IMR-90 (cell line): ENCODE data around the gene PDZRN3. TPM values are rescaled to one million over a fixed set of nuclear protein-coding genes. Genes with fewer than 3 reads are reported as not detected.

Experiments used
- ATAC-seq: fragments of 200-7000 bp; cut with Tn5 transposase; 2 replicates; pipeline ENCODE4 v1.9.1; 2020; ENCODE audit warnings: low read depth, mild to moderate bottlenecking, moderate library complexity
- BruUV-seq: library from RNA; stranded (reverse); fragments of 400-500 nt; replicated peaks from 2 replicates; lab custom pipeline; 2021; lab: Mats Ljungman, UMichigan
- CTCF ChIA-PET: fragments of 300-600 bp; formaldehyde crosslinking; extraction: SDS; loops from one replicate; lab custom pipeline; 2021; ENCODE audit warnings: antibody characterized with exemption; lab: Yijun Ruan, JAX
- POLR2A ChIA-PET: fragments of 300-600 bp; sonication (Branson Sonifier 250); formaldehyde crosslinking; loops from one replicate; lab custom pipeline; 2022; ENCODE audit warnings: antibody characterized with exemption; ENCODE audit not compliant: unreplicated experiment; lab: Charles Lee
- DNase-seq: peaks from one replicate; pipeline ENCODE4 v3.0.0; 2013
- H2AFZ ChIP-seq: replicated peaks from 2 replicates; pipeline ENCODE3; 2013; ENCODE audit warnings: low read length, mild to moderate bottlenecking; ENCODE audit not compliant: poor library complexity
- H2AK5ac ChIP-seq: 2 replicates; pipeline ENCODE4 v1.6.1; 2013; ENCODE audit warnings: low read depth, low read length, inconsistent platforms
- H2AK9ac ChIP-seq: replicated peaks from 2 replicates; pipeline ENCODE3; 2013; ENCODE audit warnings: mild to moderate bottlenecking, low read depth, low read length, moderate library complexity; ENCODE audit not compliant: poor library complexity
- H2BK120ac ChIP-seq: 2 replicates; pipeline ENCODE4 v1.6.1; 2013; ENCODE audit warnings: low read depth, low read length, inconsistent platforms
- H2BK15ac ChIP-seq: 3 replicates; pipeline ENCODE4 v1.6.1; 2013; ENCODE audit warnings: low read depth, low read length, inconsistent platforms
- H2BK20ac ChIP-seq: 2 replicates; pipeline ENCODE4 v1.6.1; 2013; ENCODE audit warnings: low read depth, mild to moderate bottlenecking, inconsistent platforms, low read length, moderate library complexity
- H2BK5ac ChIP-seq: 2 replicates; pipeline ENCODE4 v1.6.1; 2013; ENCODE audit warnings: mild to moderate bottlenecking, low read depth, low read length, inconsistent platforms; ENCODE audit not compliant: poor library complexity, severe bottlenecking
- H3K14ac ChIP-seq: replicated peaks from 2 replicates; pipeline ENCODE4 v1.6.1; 2013; ENCODE audit warnings: low read depth, low read length, inconsistent platforms
- H3K18ac ChIP-seq: 2 replicates; pipeline ENCODE4 v1.6.1; 2013; ENCODE audit warnings: low read depth, low read length, control low read depth
- H3K23ac ChIP-seq: 2 replicates; pipeline ENCODE4 v1.6.1; 2013; ENCODE audit warnings: low read depth, low read length, inconsistent platforms
- H3K27ac ChIP-seq: 2 replicates; pipeline ENCODE4 v1.5.1; 2013; ENCODE audit warnings: mild to moderate bottlenecking, control low read depth, low read length; ENCODE audit not compliant: insufficient read depth
- H3K27me3 ChIP-seq: 2 replicates; pipeline ENCODE4 v1.6.1; 2013; ENCODE audit warnings: low read length; ENCODE audit not compliant: control insufficient read depth, insufficient read depth
- H3K36me3 ChIP-seq: 2 replicates; pipeline ENCODE4 v1.6.1; 2013; ENCODE audit warnings: low read length, mixed read lengths; ENCODE audit not compliant: control insufficient read depth, insufficient read depth
- H3K4ac ChIP-seq: 2 replicates; pipeline ENCODE4 v1.6.1; 2013; ENCODE audit warnings: low read depth, low read length, inconsistent platforms
- H3K4me1 ChIP-seq: 2 replicates; pipeline ENCODE4 v1.6.1; 2013; ENCODE audit warnings: low read length, mixed read lengths; ENCODE audit not compliant: control insufficient read depth, insufficient read depth
- H3K4me2 ChIP-seq: 2 replicates; pipeline ENCODE4 v1.6.1; 2013; ENCODE audit warnings: low read depth, mild to moderate bottlenecking, control low read depth, low read length, moderate library complexity
- H3K4me3 ChIP-seq: 2 replicates; pipeline ENCODE4 v1.5.1; 2013; ENCODE audit warnings: low read depth, mild to moderate bottlenecking, control low read depth, low read length, moderate library complexity; ENCODE audit not compliant: insufficient read depth
- H3K56ac ChIP-seq: 2 replicates; pipeline ENCODE4 v1.6.1; 2013; ENCODE audit warnings: low read length, inconsistent platforms; ENCODE audit not compliant: insufficient read depth; ENCODE audit errors: extremely low read depth
- H3K79me1 ChIP-seq, 2 experiments: 2 replicates each; pipeline ENCODE4 v1.6.1; 2013; ENCODE audit warnings: low read length in 2 of 2, inconsistent platforms in 1 of 2, low read depth in 1 of 2
- H3K9ac ChIP-seq: 2 replicates; pipeline ENCODE4 v1.6.1; 2013; ENCODE audit warnings: low read depth, low read length, control low read depth
- H3K9me1 ChIP-seq: 2 replicates; pipeline ENCODE4 v1.6.1; 2013; ENCODE audit warnings: low read length, inconsistent platforms; ENCODE audit not compliant: insufficient read depth
- H3K9me3 ChIP-seq: 2 replicates; pipeline ENCODE4 v1.6.1; 2013; ENCODE audit warnings: low read length; ENCODE audit not compliant: control insufficient read depth, insufficient read depth
- H4K20me1 ChIP-seq: 2 replicates; pipeline ENCODE4 v1.6.1; 2013; ENCODE audit warnings: low read length, inconsistent platforms; ENCODE audit not compliant: insufficient read depth
- H4K5ac ChIP-seq: 2 replicates; pipeline ENCODE4 v1.6.1; 2013; ENCODE audit warnings: mild to moderate bottlenecking, low read depth, low read length, control low read depth
- H4K8ac ChIP-seq, 2 experiments: 2 replicates each; pipeline ENCODE4 v1.6.1; 2013; ENCODE audit warnings: low read depth in 2 of 2, low read length in 2 of 2, control low read depth in 1 of 2, inconsistent platforms in 1 of 2
- H4K91ac ChIP-seq: 2 replicates; pipeline ENCODE4 v1.6.1; 2013; ENCODE audit warnings: low read depth, low read length, inconsistent platforms; ENCODE audit not compliant: insufficient read depth
- BHLHE40 ChIP-seq: fragments of 150-350 bp; IDR thresholded peaks from 2 replicates; pipeline ENCODE4 v1.6.1; 2016; ENCODE audit warnings: mild to moderate bottlenecking, low read depth, low read length
- CEBPB ChIP-seq: IDR thresholded peaks from 2 replicates; pipeline ENCODE4 v1.6.1; 2012; ENCODE audit warnings: low read depth, low read length, improper control_type of control experiment
- CHD1 ChIP-seq: IDR thresholded peaks from 2 replicates; pipeline ENCODE4 v1.6.1; 2012; ENCODE audit warnings: low read depth, low read length, improper control_type of control experiment
- MAFK ChIP-seq: IDR thresholded peaks from 2 replicates; pipeline ENCODE4 v1.6.1; 2012; ENCODE audit warnings: low read depth, low read length, improper control_type of control experiment
- MAZ ChIP-seq: IDR thresholded peaks from 2 replicates; pipeline ENCODE4 v1.6.1; 2012; ENCODE audit warnings: low read depth, mild to moderate bottlenecking, low read length, improper control_type of control experiment, moderate library complexity, borderline replicate concordance
- MXI1 ChIP-seq: IDR thresholded peaks from 2 replicates; pipeline ENCODE4 v1.6.1; 2012; ENCODE audit warnings: low read depth, mild to moderate bottlenecking, low read length, moderate library complexity, borderline replicate concordance
- NFE2L2 ChIP-seq: fragments of 150-350 bp; IDR thresholded peaks from 2 replicates; pipeline ENCODE4 v1.6.1; 2016; ENCODE audit warnings: low read depth, mild to moderate bottlenecking, low read length
- POLR2A ChIP-seq: IDR thresholded peaks from 2 replicates; pipeline ENCODE4 v1.6.1; 2012; ENCODE audit warnings: mild to moderate bottlenecking, low read depth, low read length
- RAD21 ChIP-seq: IDR thresholded peaks from 2 replicates; pipeline ENCODE4 v1.6.1; 2012; ENCODE audit warnings: low read length, improper control_type of control experiment
- RCOR1 ChIP-seq: IDR thresholded peaks from 2 replicates; pipeline ENCODE4 v1.6.1; 2012; ENCODE audit warnings: mild to moderate bottlenecking, low read length, improper control_type of control experiment; ENCODE audit not compliant: insufficient replicate concordance
- RFX5 ChIP-seq: IDR thresholded peaks from 2 replicates; pipeline ENCODE4 v1.8.0; 2012; ENCODE audit warnings: low read depth, mild to moderate bottlenecking, low read length, moderate library complexity
- SMC3 ChIP-seq: fragments of 150-350 bp; IDR thresholded peaks from 2 replicates; pipeline ENCODE4 v1.6.1; 2016; ENCODE audit warnings: low read depth, mild to moderate bottlenecking, antibody characterized with exemption, low read length, moderate library complexity
- WGBS, 2 experiments: methylation state at CpG; one replicate each; pipeline versions ENCODE4 v1.1.5 to v1.1.7; 2013; ENCODE audit warnings: missing lambda C conversion rate in 2 of 2; ENCODE audit not compliant: insufficient read length in 1 of 2; ENCODE audit errors: extremely low coverage in 2 of 2; 5-methylcytosine and 5-hydroxymethylcytosine counted together
- dilution Hi-C: fragments of 300-500 bp; cut with HindIII; formaldehyde crosslinking; loops from one replicate; pipeline ENCODE4 v1.14.3; 2018; ENCODE audit warnings: low sequenced_read_pairs; ENCODE audit not compliant: unreplicated experiment
- in situ Hi-C: fragments of 300-500 bp; cut with MboI; formaldehyde crosslinking; loops from 3 replicates; pipeline ENCODE4 v1.14.3; 2019; ENCODE audit warnings: low sequenced_read_pairs, inconsistent platforms, mixed read lengths
- intact Hi-C: fragments of 100-400 bp; cut with micrococcal nuclease; formaldehyde crosslinking; loops from 2 replicates; pipeline ENCODE4 v1.10.0; 2022
- polyA plus RNA-seq, 3 experiments: library from polyadenylated mRNA; depleted of rRNA; stranded (reverse); fragments of >200 nt; gene quantifications; 2 replicates each; pipeline ENCODE4 v1.2.3, GENCODE V29; 2012; ENCODE audit warnings: low replicate concordance in 1 of 3
- total RNA-seq: library from RNA; depleted of rRNA; stranded (reverse); fragments of >200 nt; gene quantifications from 2 replicates; pipeline ENCODE4 v1.2.3, GENCODE V29; 2012
- TF ChIP-seq, protein P1 (sequence below): fragments of 150-350 bp; IDR thresholded peaks from 2 replicates; pipeline ENCODE4 v1.6.1; 2017; ENCODE audit warnings: mild to moderate bottlenecking, antibody characterized with exemption, low read length, low read depth
- TF ChIP-seq, protein P2 (sequence below): conservative IDR thresholded peaks from 2 replicates; pipeline ENCODE4 v1.5.1; 2012; ENCODE audit warnings: mild to moderate bottlenecking, low read depth, low read length, improper control_type of control experiment
- TF ChIP-seq, protein P3 (sequence below): fragments of 150-350 bp; IDR thresholded peaks from 2 replicates; pipeline ENCODE4 v1.6.1; 2016; ENCODE audit warnings: low read depth, mild to moderate bottlenecking, low read length, moderate library complexity, borderline replicate concordance

PDZRN3 gene
- total and polyA plus RNA-seq, 2 of the 4 experiments (the other 2 are of a cell fraction) = 9.4 to 17.0 TPM

GRCh38 chr3:73540969-73541740 lies 83.6 kb downstream of the PDZRN3 start:
- Histone ChIP-seq H3K4ac (no peak overlapping the region), H3K9me1 (peaks cover 12% of the 10 kb centered on the region), H3K56ac (no peak overlapping the region), H3K36me3 (no peaks in the 10 kb centered on the region), H2BK20ac (no peak overlapping the region), H3K18ac (no peak overlapping the region), H2BK15ac (no peak overlapping the region), H4K91ac (no peak overlapping the region), H3K14ac (no peak overlapping the region), H4K5ac (no peak overlapping the region), H3K4me1 (peaks cover 11% of the 10 kb centered on the region), H2AK5ac (no peak overlapping the region; the same call in 1 of the 2 replicates), H3K27me3 (no peaks in the 10 kb centered on the region), H3K79me1 (peaks cover 8 to 29% of the 10 kb centered on the region in 2 experiments), H3K4me3 (no peak overlapping the region), H3K9ac (no peak overlapping the region), H4K8ac (no peak overlapping the region), H3K23ac (no peak overlapping the region), H2AFZ (no peak overlapping the region), H3K27ac (no peak overlapping the region), H3K9me3 (no peaks in the 10 kb centered on the region), H2BK5ac (peak overlapping the region; percentile 42), H2BK120ac (no peak overlapping the region; the same call in 1 of the 2 replicates), H2AK9ac (no peak overlapping the region), H4K20me1 (0 out of 2 replicates have a peak, but pooled peaks cover 3% of the 10 kb centered on the region), H3K4me2 (no peak overlapping the region; the same call in 1 of the 2 replicates)
- dilution Hi-C loops = no loop called here
- intact Hi-C loops = no loop called here
- ChIA-PET CTCF (no interaction called here), POLR2A (no interaction called here)
- ATAC-seq (peak; percentile 69), DNase-seq (peak; percentile 60)
- no CpG with 5 or more reads among the region's 1 CpG for WGBS, 2 experiments
- in situ Hi-C loops = no loop called here
- BruUV-seq = no TSS peak
- TF ChIP-seq MAFK = peak; percentile 66
- TF ChIP-seq RAD21 = no peak
- TF ChIP-seq, protein P1, sequence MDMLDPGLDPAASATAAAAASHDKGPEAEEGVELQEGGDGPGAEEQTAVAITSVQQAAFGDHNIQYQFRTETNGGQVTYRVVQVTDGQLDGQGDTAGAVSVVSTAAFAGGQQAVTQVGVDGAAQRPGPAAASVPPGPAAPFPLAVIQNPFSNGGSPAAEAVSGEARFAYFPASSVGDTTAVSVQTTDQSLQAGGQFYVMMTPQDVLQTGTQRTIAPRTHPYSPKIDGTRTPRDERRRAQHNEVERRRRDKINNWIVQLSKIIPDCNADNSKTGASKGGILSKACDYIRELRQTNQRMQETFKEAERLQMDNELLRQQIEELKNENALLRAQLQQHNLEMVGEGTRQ = no peak
- TF ChIP-seq MXI1 = no peak
- TF ChIP-seq RCOR1 = no peak
- TF ChIP-seq NFE2L2 = no peak
- TF ChIP-seq MAZ = no peak
- no peak for TF ChIP-seq CHD1
- TF ChIP-seq RFX5 = no peak
- TF ChIP-seq CEBPB = peak; percentile 76
- TF ChIP-seq, protein P2, sequence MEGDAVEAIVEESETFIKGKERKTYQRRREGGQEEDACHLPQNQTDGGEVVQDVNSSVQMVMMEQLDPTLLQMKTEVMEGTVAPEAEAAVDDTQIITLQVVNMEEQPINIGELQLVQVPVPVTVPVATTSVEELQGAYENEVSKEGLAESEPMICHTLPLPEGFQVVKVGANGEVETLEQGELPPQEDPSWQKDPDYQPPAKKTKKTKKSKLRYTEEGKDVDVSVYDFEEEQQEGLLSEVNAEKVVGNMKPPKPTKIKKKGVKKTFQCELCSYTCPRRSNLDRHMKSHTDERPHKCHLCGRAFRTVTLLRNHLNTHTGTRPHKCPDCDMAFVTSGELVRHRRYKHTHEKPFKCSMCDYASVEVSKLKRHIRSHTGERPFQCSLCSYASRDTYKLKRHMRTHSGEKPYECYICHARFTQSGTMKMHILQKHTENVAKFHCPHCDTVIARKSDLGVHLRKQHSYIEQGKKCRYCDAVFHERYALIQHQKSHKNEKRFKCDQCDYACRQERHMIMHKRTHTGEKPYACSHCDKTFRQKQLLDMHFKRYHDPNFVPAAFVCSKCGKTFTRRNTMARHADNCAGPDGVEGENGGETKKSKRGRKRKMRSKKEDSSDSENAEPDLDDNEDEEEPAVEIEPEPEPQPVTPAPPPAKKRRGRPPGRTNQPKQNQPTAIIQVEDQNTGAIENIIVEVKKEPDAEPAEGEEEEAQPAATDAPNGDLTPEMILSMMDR = no peak
- TF ChIP-seq BHLHE40 = no peak
- TF ChIP-seq, protein P3, sequence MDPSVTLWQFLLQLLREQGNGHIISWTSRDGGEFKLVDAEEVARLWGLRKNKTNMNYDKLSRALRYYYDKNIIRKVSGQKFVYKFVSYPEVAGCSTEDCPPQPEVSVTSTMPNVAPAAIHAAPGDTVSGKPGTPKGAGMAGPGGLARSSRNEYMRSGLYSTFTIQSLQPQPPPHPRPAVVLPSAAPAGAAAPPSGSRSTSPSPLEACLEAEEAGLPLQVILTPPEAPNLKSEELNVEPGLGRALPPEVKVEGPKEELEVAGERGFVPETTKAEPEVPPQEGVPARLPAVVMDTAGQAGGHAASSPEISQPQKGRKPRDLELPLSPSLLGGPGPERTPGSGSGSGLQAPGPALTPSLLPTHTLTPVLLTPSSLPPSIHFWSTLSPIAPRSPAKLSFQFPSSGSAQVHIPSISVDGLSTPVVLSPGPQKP = no peak
- no peak for TF ChIP-seq SMC3
- no peak for TF ChIP-seq POLR2A
